DND-41 (cell line): ENCODE measurements around the gene GGT5.

ENCODE experiments used
- ATAC-seq: fragments of 200-7000 bp; cut with Tn5 transposase; 3 replicates; pipeline ENCODE4 v1.9.1; 2021; ENCODE audit warnings: low read depth; ENCODE audit not compliant: insufficient read depth
- DNase-seq: peaks from one replicate; pipeline ENCODE4 v3.0.0-alpha.2; 2020
- H2AFZ ChIP-seq: 2 replicates; pipeline ENCODE4 v1.6.0; 2012; ENCODE audit warnings: low read depth, low read length
- H3K27ac ChIP-seq: 2 replicates; pipeline ENCODE4 v1.5.1; 2012; ENCODE audit warnings: low read length, inconsistent platforms
- H3K27me3 ChIP-seq: fragments of 200-600 bp; sonication (generic); 2 replicates; pipeline ENCODE4 v1.6.0; 2012; ENCODE audit warnings: low read length, mild to moderate bottlenecking, inconsistent platforms; ENCODE audit not compliant: insufficient read depth, poor library complexity
- H3K36me3 ChIP-seq: 2 replicates; pipeline ENCODE4 v1.5.1; 2012; ENCODE audit warnings: low read length, inconsistent platforms; ENCODE audit not compliant: insufficient read depth
- H3K4me1 ChIP-seq: 2 replicates; pipeline ENCODE4 v1.5.1; 2012; ENCODE audit warnings: mild to moderate bottlenecking, low read length; ENCODE audit not compliant: insufficient read depth
- H3K4me2 ChIP-seq: 2 replicates; pipeline ENCODE4 v1.6.0; 2012; ENCODE audit warnings: mild to moderate bottlenecking, moderate library complexity, low read length, inconsistent platforms; ENCODE audit not compliant: insufficient read depth
- H3K4me3 ChIP-seq, 2 experiments: fragments of 200-600 bp in 1 of 2; shearing (Covaris generic) in 1 of 2; 2 replicates each; pipeline ENCODE4 v1.5.1; 2012 to 2016; ENCODE audit warnings: inconsistent platforms in 2 of 2, low read length in 2 of 2, mild to moderate bottlenecking in 2 of 2, low read depth in 1 of 2, moderate library complexity in 1 of 2
- H3K79me2 ChIP-seq: 2 replicates; pipeline ENCODE4 v1.6.0; 2012; ENCODE audit warnings: low read length, inconsistent platforms; ENCODE audit not compliant: insufficient read depth
- H3K9ac ChIP-seq: 2 replicates; pipeline ENCODE4 v1.6.0; 2012; ENCODE audit warnings: low read depth, mild to moderate bottlenecking, inconsistent platforms, low read length, moderate library complexity
- H3K9me3 ChIP-seq: 2 replicates; pipeline ENCODE4 v1.5.1; 2012; ENCODE audit warnings: low read length, moderate library complexity, mild to moderate bottlenecking, inconsistent platforms; ENCODE audit not compliant: insufficient read depth, severe bottlenecking
- H4K20me1 ChIP-seq: 2 replicates; pipeline ENCODE4 v1.6.0; 2012; ENCODE audit warnings: low read length; ENCODE audit not compliant: insufficient read depth
- CTCF ChIP-seq: IDR thresholded peaks from 2 replicates; pipeline ENCODE4 v1.5.1; 2012; ENCODE audit warnings: borderline replicate concordance, low read length, moderate library complexity, mild to moderate bottlenecking; ENCODE audit not compliant: poor library complexity, severe bottlenecking; ENCODE audit errors: extremely low read depth
- EZH2 ChIP-seq: IDR thresholded peaks from 3 replicates; pipeline ENCODE4 v1.6.1; 2012; ENCODE audit warnings: borderline replicate concordance, low read depth, mild to moderate bottlenecking, moderate library complexity, low read length, inconsistent platforms; ENCODE audit not compliant: severe bottlenecking

Gene GGT5

GRCh38 chr22:24175160-24175808, 69.6 kb downstream of the GGT5 start:
- no peaks in the 10 kb centered on the region for H3K9me3 ChIP-seq
- H3K4me3 ChIP-seq = no peak overlapping the region
- H3K4me2 ChIP-seq = no peak overlapping the region
- H3K27me3 ChIP-seq = no peaks in the 10 kb centered on the region
- H3K27ac ChIP-seq = no peak overlapping the region
- TF ChIP-seq CTCF (peak; percentile 81), EZH2 (no peak)
- H3K4me1 ChIP-seq = no peaks in the 10 kb centered on the region
- H3K9ac ChIP-seq = no peak overlapping the region
- H3K36me3 ChIP-seq = peaks cover 72% of the 10 kb centered on the region
- DNase-seq (peak; percentile 50), ATAC-seq (peak; percentile 58)
- H3K79me2 ChIP-seq = no peaks in the 10 kb centered on the region
- no peak overlapping the region for H2AFZ ChIP-seq
- H4K20me1 ChIP-seq = peaks cover 10% of the 10 kb centered on the region

- no peak for ATAC-seq
These were observed 73.1 kb downstream of the GGT5 start for GRCh38 chr22:24171822-24172221.

GRCh38 chr22:24170632-24171031, 74.2 kb downstream of the GGT5 start:
- Histone ChIP-seq H3K4me2 (no peak overlapping the region), H4K20me1 (peaks cover 23% of the 10 kb centered on the region), H3K4me3 (no peak overlapping the region), H3K36me3 (peaks cover 79% of the 10 kb centered on the region), H2AFZ (no peak overlapping the region), H3K4me1 (no peaks in the 10 kb centered on the region), H3K27me3 (no peaks in the 10 kb centered on the region), H3K27ac (no peak overlapping the region), H3K79me2 (no peaks in the 10 kb centered on the region), H3K9me3 (no peaks in the 10 kb centered on the region), H3K9ac (no peak overlapping the region)
- ATAC-seq (no peak), DNase-seq (no peak)
- TF ChIP-seq EZH2 = no peak
- no peak for TF ChIP-seq CTCF

More at GRCh38 chr22:24171822-24172221, 73.1 kb downstream of the GGT5 start:
- Histone ChIP-seq H3K4me2 (no peak overlapping the region), H3K27ac (no peak overlapping the region), H4K20me1 (peaks cover 16% of the 10 kb centered on the region), H3K4me1 (no peaks in the 10 kb centered on the region), H3K27me3 (no peaks in the 10 kb centered on the region), H3K4me3 (no peak overlapping the region), H3K9me3 (no peaks in the 10 kb centered on the region), H3K9ac (no peak overlapping the region), H2AFZ (no peak overlapping the region), H3K79me2 (no peaks in the 10 kb centered on the region), H3K36me3 (peaks cover 78% of the 10 kb centered on the region)
- no peak for DNase-seq
- TF ChIP-seq EZH2 (no peak), CTCF (no peak)
